ENCODE results near the gene WIPI1. TPM values are rescaled to one million over a fixed set of nuclear protein-coding genes. Genes with fewer than 3 reads are reported as not detected.
"Not testable (repeated sequence)": the region's sequence is repeated elsewhere in the genome, so short reads cannot be mapped to it uniquely, and the experiment has no call there.

The WIPI1 gene
- polyA plus RNA-seq, 4 donors = 11.6 to 26.2 (median 19.9) TPM

DNA sequence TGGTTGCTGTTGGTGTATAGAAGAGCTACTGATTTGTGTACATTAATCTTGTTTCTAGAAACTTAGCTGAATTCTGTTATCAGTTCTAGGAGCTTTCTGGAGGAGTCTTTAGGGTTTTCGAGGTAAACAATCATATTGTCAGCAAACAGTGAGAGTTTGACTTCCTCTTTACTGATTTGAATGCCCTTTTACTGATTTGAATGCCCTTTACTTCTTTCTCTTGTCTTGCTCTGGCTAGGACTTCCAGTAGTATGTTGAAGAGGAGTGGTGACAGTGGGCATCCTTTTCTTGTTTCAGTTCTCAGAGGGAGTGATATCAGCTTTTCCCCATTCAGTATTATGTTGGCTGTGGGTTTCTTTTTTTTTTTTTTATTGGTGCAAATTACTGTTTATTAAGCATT lies 49.6 kb downstream of the WIPI1 start:
- not testable (repeated sequence) for FAIRE-seq; H3K36me3 ChIP-seq (ENCODE audit: control insufficient read depth in 3 of 3, insufficient read depth in 2 of 3, low read depth in 1 of 3, low read length in 3 of 3); H3K4me3 ChIP-seq (ENCODE audit: low read depth in 1 of 3, low read length in 3 of 3); H3K4me1 ChIP-seq (ENCODE audit: control insufficient read depth in 3 of 3, insufficient read depth in 2 of 3, low read depth in 1 of 3, low read length in 2 of 3); H3K27me3 ChIP-seq (ENCODE audit: control insufficient read depth in 3 of 3, insufficient read depth in 3 of 3, low read length in 3 of 3); DNase-seq; H3K9me3 ChIP-seq (ENCODE audit: control insufficient read depth in 2 of 2, insufficient read depth in 1 of 2, low read depth in 1 of 2, low read length in 1 of 2); H3K27ac ChIP-seq (ENCODE audit: low read depth in 1 of 3, low read length in 2 of 3)
- 65 to 85% (median 82%) methylated on average over 1 of the region's 1 CpG for WGBS, 3 donors

DNA sequence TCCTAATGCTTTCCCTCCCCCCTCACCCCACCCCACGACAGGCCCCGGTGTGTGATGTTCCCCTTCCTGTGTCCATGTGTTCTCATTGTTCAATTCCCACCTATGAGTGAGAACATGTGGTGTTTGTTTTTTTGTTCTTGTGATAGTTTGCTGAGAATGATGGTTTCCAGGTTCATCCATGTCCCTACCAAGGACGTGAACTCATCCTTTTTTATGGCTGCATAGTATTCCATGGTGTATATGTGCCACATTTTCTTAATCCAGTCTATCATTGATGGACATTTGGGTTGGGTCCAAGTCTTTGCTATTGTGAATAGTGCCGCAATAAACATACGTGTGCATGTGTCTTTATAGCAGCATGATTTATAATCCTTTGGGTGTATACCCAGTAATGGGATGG lies 53.5 kb downstream of the WIPI1 start:
- DNase-seq; H3K27me3 ChIP-seq (ENCODE audit: control insufficient read depth in 3 of 3, insufficient read depth in 3 of 3, low read length in 3 of 3); H3K27ac ChIP-seq (ENCODE audit: low read depth in 1 of 3, low read length in 2 of 3); H3K4me1 ChIP-seq (ENCODE audit: control insufficient read depth in 3 of 3, insufficient read depth in 2 of 3, low read depth in 1 of 3, low read length in 2 of 3); H3K4me3 ChIP-seq (ENCODE audit: low read depth in 1 of 3, low read length in 3 of 3); H3K36me3 ChIP-seq (ENCODE audit: control insufficient read depth in 3 of 3, insufficient read depth in 2 of 3, low read depth in 1 of 3, low read length in 3 of 3); H3K9me3 ChIP-seq (ENCODE audit: control insufficient read depth in 2 of 2, insufficient read depth in 1 of 2, low read depth in 1 of 2, low read length in 1 of 2); FAIRE-seq: not testable (repeated sequence)
- 90 to 93% (median 91%) methylated on average over 1 to 5 of the region's 5 CpGs for WGBS, 3 donors

DNA sequence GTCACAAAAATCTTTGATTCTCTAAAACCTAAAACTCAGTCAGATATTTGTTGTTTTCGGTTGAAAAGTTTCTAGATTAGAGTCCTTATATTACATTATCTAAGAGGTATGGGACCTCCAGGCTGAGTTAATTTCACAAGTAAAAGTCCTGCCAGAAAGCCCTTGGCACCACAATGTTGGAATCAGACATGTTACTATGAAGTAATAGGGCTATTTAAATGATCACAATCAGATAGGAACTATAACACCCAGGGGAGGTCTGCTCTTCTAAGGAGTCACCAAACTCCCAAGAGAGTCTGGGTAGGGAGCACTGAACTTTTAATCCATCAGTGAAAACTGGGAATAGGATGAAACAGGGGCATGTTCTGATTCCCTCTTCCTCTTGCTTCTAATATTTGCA lies 54.2 kb downstream of the WIPI1 start:
- no peaks in the 10 kb centered on the region for H3K9me3 ChIP-seq (ENCODE audit: control insufficient read depth in 2 of 2, insufficient read depth in 1 of 2, low read depth in 1 of 2, low read length in 1 of 2)

DNA sequence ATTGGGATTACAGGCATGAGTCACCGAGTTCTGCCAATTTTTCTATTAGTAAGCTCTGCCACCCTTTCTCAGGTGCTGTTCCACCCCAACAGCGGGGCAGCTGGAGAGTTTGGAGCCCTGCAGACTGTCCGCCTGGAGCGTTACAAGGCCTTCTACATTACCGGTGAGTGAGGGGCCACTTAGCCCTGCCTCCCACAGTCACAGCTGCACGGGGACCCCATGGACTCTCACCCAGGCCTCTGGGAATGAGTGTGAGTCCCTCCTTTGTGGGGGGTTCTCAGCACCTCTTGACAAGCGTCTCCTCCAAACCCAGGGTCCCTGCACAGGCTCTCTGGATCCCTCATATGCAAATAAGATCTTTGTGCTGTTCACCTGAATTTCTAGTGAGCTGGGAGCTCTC lies 56.0 kb downstream of the WIPI1 start:
- no peaks in the 10 kb centered on the region for H3K27me3 ChIP-seq (ENCODE audit: control insufficient read depth in 3 of 3, insufficient read depth in 3 of 3, low read length in 3 of 3)
- no peak overlapping the region for H3K4me3 ChIP-seq (ENCODE audit: low read depth in 1 of 3, low read length in 3 of 3)
- no peak for FAIRE-seq
- no peaks in the 10 kb centered on the region for H3K4me1 ChIP-seq (ENCODE audit: control insufficient read depth in 3 of 3, insufficient read depth in 2 of 3, low read depth in 1 of 3, low read length in 2 of 3)
- H3K27ac ChIP-seq (ENCODE audit: low read depth in 1 of 3, low read length in 2 of 3) = no peak overlapping the region
- no peak for DNase-seq
- 91 to 92% (median 92%) methylated on average over 7 of the region's 7 CpGs for WGBS, 3 donors
- H3K9me3 ChIP-seq (ENCODE audit: control insufficient read depth in 2 of 2, insufficient read depth in 1 of 2, low read depth in 1 of 2, low read length in 1 of 2) = no peaks in the 10 kb centered on the region
- H3K36me3 ChIP-seq (ENCODE audit: control insufficient read depth in 3 of 3, insufficient read depth in 2 of 3, low read depth in 1 of 3, low read length in 3 of 3) = no peaks in the 10 kb centered on the region

More for the DNA sequence above, 54.2 kb downstream of the WIPI1 start:
- no peaks in the 10 kb centered on the region for H3K36me3 ChIP-seq (ENCODE audit: control insufficient read depth in 3 of 3, insufficient read depth in 2 of 3, low read depth in 1 of 3, low read length in 3 of 3)
- H3K4me3 ChIP-seq (ENCODE audit: low read depth in 1 of 3, low read length in 3 of 3) = no peak overlapping the region
- H3K27me3 ChIP-seq (ENCODE audit: control insufficient read depth in 3 of 3, insufficient read depth in 3 of 3, low read length in 3 of 3) = no peaks in the 10 kb centered on the region
- 88 to 93% (median 90%) methylated on average over 1 of the region's 1 CpG for WGBS, 3 donors
- H3K27ac ChIP-seq (ENCODE audit: low read depth in 1 of 3, low read length in 2 of 3) = no peak overlapping the region
- no peaks in the 10 kb centered on the region for H3K4me1 ChIP-seq (ENCODE audit: control insufficient read depth in 3 of 3, insufficient read depth in 2 of 3, low read depth in 1 of 3, low read length in 2 of 3)
- DNase-seq = no peak
- no peak for FAIRE-seq

DNA sequence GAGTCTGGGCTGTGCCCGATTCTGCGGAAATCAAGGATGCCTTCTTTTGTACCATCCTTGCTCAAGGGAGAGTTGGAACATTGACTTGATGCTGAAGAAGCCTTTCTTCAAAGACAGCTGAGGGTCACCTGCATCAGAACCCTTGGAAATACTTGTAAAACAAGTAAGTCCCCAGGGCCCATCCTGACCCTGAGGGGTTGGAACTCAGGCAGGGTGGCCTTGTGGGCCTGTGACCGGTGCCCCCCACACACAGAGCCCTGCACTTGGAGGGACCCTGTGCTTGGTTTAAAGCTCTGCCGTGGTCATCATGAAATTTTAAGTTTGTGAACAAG lies 56.9 kb downstream of the WIPI1 start:
- Histone ChIP-seq H3K4me3 (ENCODE audit: low read depth in 1 of 3, low read length in 3 of 3) (no peak overlapping the region), H3K9me3 (ENCODE audit: control insufficient read depth in 2 of 2, insufficient read depth in 1 of 2, low read depth in 1 of 2, low read length in 1 of 2) (peaks cover 0 to under 1% of the 10 kb centered on the region in 2 donors), H3K36me3 (ENCODE audit: control insufficient read depth in 3 of 3, insufficient read depth in 2 of 3, low read depth in 1 of 3, low read length in 3 of 3) (no peaks in the 10 kb centered on the region), H3K4me1 (ENCODE audit: control insufficient read depth in 3 of 3, insufficient read depth in 2 of 3, low read depth in 1 of 3, low read length in 2 of 3) (no peaks in the 10 kb centered on the region), H3K27ac (ENCODE audit: low read depth in 1 of 3, low read length in 2 of 3) (peak overlapping the region in 1 of 3 donors; percentile 10), H3K27me3 (ENCODE audit: control insufficient read depth in 3 of 3, insufficient read depth in 3 of 3, low read length in 3 of 3) (no peaks in the 10 kb centered on the region)
- DNase-seq (no peak), FAIRE-seq (no peak)
- WGBS, 3 donors = 85 to 91% (median 90%) methylated on average over 4 of the region's 4 CpGs

DNA sequence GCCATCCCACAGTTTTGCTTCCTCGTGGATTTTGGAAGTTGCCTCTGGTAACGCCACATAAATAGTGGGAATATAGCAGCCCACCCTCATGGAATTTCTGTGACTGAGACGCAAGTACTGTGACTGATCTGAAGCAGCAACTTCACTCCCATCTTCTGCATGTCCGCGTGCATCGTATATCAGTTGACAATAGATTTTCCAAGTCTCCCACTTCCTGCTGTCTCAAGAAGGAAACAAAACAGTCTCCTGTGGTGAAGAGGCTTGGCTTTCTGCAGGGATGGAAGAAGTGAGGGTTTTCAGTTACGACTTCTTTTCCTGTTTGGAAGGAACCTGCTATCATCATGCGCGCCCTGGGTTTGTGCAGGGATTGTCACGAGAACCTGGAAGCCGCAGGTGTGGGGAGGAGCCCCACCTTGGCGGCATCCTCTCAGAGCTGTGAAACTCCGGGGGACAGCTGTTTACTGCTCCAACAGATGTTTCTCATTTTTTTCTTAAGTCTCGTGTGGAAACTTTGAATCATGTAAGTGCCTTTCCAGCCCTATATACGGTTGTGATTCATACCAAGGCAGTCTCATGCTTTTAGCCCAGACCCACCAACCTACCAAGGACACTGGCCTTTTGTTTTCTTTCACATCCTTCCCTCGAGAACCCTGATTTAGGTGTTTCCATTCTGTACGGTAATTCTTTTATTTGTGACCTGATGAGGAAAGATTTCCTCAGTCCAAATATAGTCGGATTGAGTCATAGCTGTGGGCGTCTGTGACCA lies 57.5 kb downstream of the WIPI1 start:
- no peaks in the 10 kb centered on the region for H3K4me1 ChIP-seq (ENCODE audit: control insufficient read depth in 3 of 3, insufficient read depth in 2 of 3, low read depth in 1 of 3, low read length in 2 of 3)
- no peak overlapping the region for H3K4me3 ChIP-seq (ENCODE audit: low read depth in 1 of 3, low read length in 3 of 3)
- H3K27ac ChIP-seq (ENCODE audit: low read depth in 1 of 3, low read length in 2 of 3) = peak overlapping the region in 1 of 3 donors; percentile 48
- no peaks in the 10 kb centered on the region for H3K36me3 ChIP-seq (ENCODE audit: control insufficient read depth in 3 of 3, insufficient read depth in 2 of 3, low read depth in 1 of 3, low read length in 3 of 3)
- H3K9me3 ChIP-seq (ENCODE audit: control insufficient read depth in 2 of 2, insufficient read depth in 1 of 2, low read depth in 1 of 2, low read length in 1 of 2) = peaks cover 0 to 6% of the 10 kb centered on the region in 2 donors
- FAIRE-seq (no peak), DNase-seq (no peak)
- no peaks in the 10 kb centered on the region for H3K27me3 ChIP-seq (ENCODE audit: control insufficient read depth in 3 of 3, insufficient read depth in 3 of 3, low read length in 3 of 3)
- 55 to 65% (median 58%) methylated on average over 19 of the region's 19 CpGs for WGBS, 3 donors

DNA sequence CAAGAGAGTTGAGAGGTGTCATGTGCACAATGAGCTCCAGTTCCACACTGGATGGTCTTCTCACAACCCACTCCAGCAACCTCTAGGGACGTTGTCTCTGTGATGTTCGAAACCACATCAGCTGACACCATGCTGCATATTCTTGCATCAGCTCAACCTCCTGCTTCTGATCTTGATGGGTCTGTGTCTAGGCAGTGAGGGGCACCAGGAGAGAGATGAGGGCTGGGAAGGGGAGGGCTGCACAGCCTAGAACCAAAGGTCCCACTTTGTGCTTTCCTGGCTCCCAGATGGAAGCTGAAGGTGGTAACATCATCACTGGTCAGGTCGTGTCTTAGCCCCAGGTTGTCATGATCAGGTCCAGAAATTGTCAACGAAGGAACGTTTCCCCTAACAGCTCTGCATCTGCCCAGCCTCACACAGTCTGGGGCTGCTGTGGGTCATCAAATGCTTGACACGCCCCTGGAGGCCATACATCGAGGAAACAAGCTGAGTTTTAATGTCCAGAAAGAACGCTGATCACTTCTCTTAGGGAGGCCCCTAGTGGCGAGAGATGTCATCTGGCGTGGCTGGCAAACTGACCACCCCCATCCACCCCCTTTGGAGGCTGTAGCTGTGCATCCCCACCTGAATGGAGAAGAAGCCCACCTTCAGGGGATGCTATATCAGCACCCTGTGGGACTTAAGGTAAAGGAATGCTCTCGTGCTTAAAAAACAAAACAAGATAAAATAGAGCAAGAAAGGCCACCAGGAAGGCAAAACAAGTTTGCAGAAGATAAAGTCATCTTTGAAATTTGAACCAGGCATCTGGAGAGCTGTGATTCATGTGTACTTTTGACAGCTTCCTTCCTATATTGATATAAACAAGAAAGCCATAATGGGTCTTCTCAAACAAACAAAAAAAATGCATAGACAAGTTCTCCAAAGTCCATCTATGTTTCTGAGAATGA lies 58.3 kb downstream of the WIPI1 start:
- H3K36me3 ChIP-seq (ENCODE audit: control insufficient read depth in 3 of 3, insufficient read depth in 2 of 3, low read depth in 1 of 3, low read length in 3 of 3) = no peaks in the 10 kb centered on the region
- H3K4me1 ChIP-seq (ENCODE audit: control insufficient read depth in 3 of 3, insufficient read depth in 2 of 3, low read depth in 1 of 3, low read length in 2 of 3) = no peaks in the 10 kb centered on the region
- peaks cover 0 to 11% of the 10 kb centered on the region in 2 donors for H3K9me3 ChIP-seq (ENCODE audit: control insufficient read depth in 2 of 2, insufficient read depth in 1 of 2, low read depth in 1 of 2, low read length in 1 of 2)
- no peak overlapping the region for H3K4me3 ChIP-seq (ENCODE audit: low read depth in 1 of 3, low read length in 3 of 3)
- no peaks in the 10 kb centered on the region for H3K27me3 ChIP-seq (ENCODE audit: control insufficient read depth in 3 of 3, insufficient read depth in 3 of 3, low read length in 3 of 3)
- DNase-seq = peak; percentile 25 to 48
- peak overlapping the region in 1 of 3 donors; percentile 48 for H3K27ac ChIP-seq (ENCODE audit: low read depth in 1 of 3, low read length in 2 of 3)
- 16 to 20% (median 19%) methylated on average over 10 to 11 of the region's 11 CpGs for WGBS, 3 donors
- no peak for FAIRE-seq

DNA sequence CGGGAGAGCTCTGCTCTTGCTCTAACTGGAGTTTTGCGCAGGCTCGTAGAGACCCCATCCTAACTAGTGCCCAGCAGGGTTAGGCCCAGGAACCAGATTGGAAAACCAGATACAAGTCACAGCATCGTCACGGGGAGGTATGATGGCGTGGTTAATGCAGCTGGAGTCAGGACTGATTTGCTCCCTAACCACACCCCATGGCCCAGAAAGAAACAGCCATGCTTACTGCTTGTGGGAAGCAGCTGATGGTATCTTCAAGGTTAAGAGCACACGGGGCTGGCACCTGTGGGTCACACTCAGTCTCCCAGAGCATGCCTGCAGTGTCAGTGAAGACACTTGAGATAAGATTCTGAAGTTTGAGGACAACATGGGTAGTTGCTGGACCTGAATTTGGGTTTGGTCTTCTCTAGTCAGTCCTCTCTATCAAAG lies 60.2 kb downstream of the WIPI1 start:
- FAIRE-seq (no peak), DNase-seq (no peak)
- WGBS, 3 donors = 66 to 70% (median 69%) methylated on average over 7 of the region's 7 CpGs

More for the DNA sequence above, 60.2 kb downstream of the WIPI1 start:
- H3K36me3 ChIP-seq (ENCODE audit: control insufficient read depth in 3 of 3, insufficient read depth in 2 of 3, low read depth in 1 of 3, low read length in 3 of 3) = no peaks in the 10 kb centered on the region
- H3K27ac ChIP-seq (ENCODE audit: low read depth in 1 of 3, low read length in 2 of 3) = peak overlapping the region in 1 of 3 donors; percentile 2
- no peaks in the 10 kb centered on the region for H3K27me3 ChIP-seq (ENCODE audit: control insufficient read depth in 3 of 3, insufficient read depth in 3 of 3, low read length in 3 of 3)
- no peaks in the 10 kb centered on the region for H3K4me1 ChIP-seq (ENCODE audit: control insufficient read depth in 3 of 3, insufficient read depth in 2 of 3, low read depth in 1 of 3, low read length in 2 of 3)
- H3K9me3 ChIP-seq (ENCODE audit: control insufficient read depth in 2 of 2, insufficient read depth in 1 of 2, low read depth in 1 of 2, low read length in 1 of 2) = peaks cover 0 to 11% of the 10 kb centered on the region in 2 donors
- no peak overlapping the region for H3K4me3 ChIP-seq (ENCODE audit: low read depth in 1 of 3, low read length in 3 of 3)
